GM21515 (cell line): ENCODE data around the gene MDH2.
"Not testable (repeated sequence)": the region's sequence is repeated elsewhere in the genome, so short reads cannot be mapped to it uniquely, and the experiment has no call there.

Experiments used
- ATAC-seq: cut with Tn5 transposase; IDR thresholded peaks from one replicate; pipeline ENCODE4 v1.9.1; 2021; ENCODE audit not compliant: unreplicated experiment

MDH2 gene, protein sequence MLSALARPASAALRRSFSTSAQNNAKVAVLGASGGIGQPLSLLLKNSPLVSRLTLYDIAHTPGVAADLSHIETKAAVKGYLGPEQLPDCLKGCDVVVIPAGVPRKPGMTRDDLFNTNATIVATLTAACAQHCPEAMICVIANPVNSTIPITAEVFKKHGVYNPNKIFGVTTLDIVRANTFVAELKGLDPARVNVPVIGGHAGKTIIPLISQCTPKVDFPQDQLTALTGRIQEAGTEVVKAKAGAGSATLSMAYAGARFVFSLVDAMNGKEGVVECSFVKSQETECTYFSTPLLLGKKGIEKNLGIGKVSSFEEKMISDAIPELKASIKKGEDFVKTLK

GRCh38 chr7:76047811-76048667 lies at the start of gene MDH2, which contains the start of gene STYXL1:
TSS of gene MDH2 (plus strand) at chr7:76048106. CDS start at chr7:76048161, 55 bp downstream.
TSS of gene STYXL1 (minus strand) at chr7:76048000. CDS start at chr7:76030523, 17,477 bp downstream.
- ATAC-seq, result peak; percentile 94

- ATAC-seq, result no peak
These were observed 47.3 kb upstream of the MDH2 start for GRCh38 chr7:76000566-76000965.

DNA sequence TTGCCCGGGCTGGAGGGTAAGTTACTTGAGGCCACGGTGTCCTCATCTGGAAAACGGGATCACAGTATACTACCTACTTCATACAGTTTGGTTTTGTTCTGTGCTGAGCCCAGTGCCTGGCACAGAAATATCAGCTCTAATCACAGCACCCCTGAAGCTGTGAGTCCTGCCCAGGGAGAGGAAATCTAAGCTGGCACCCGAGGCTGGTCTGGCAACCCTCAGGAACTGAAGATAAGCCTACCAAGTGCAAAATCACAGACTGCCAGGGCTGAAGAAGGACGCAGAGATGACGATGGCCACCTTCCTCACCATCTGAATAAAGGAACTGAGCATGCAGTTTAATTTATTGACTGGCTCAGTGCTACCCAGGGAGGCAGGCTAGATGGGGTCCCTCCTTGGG lies 45.8 kb upstream of the MDH2 start:
- ATAC-seq, result no peak

DNA sequence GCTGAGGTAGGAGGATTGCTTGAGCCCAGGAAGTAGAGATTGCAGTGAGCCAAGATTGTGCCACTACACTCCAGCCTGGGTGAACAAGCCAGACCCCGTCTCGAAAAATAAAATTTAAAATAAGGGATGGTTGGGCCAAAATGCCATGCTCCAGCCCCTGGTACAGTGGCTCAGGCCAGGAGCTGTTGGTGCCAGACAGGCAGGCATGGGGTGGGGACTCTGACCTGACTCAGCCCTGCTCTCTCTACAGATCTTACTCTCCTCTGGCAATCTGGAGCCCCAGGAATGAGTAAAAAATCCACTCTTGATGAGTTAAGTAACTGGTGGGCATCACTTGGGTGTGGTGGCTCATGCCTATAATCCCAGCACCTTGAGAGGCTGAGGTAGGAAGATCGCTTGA lies 45.1 kb upstream of the MDH2 start:
- no peak for ATAC-seq

- ATAC-seq, result no peak
These were observed 44.6 kb upstream of the MDH2 start for GRCh38 chr7:76003351-76003750.

DNA sequence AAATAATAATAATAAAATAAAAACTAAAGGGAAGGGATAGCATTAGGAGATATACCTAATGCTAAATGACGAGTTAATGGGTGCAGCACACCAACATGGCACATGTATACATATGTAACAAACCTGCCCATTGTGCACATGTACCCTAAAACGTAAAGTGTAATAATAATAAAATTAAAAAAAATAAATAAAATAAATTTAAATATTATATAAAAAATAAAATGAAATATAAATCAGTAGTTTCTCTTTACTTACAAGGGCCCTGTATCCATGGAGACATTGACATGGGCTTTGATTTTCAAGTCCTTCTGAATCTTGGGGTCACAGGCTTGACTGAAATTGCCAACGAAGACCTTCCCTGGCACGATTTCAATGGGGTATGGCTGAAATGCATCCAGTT lies 42.9 kb upstream of the MDH2 start:
- not testable (repeated sequence) for ATAC-seq

GRCh38 chr7:76008156-76008687 lies 39.7 kb upstream of the MDH2 start:
- no peak for ATAC-seq

GRCh38 chr7:76009672-76010600 lies 38.0 kb upstream of the MDH2 start:
- ATAC-seq, result no peak

DNA sequence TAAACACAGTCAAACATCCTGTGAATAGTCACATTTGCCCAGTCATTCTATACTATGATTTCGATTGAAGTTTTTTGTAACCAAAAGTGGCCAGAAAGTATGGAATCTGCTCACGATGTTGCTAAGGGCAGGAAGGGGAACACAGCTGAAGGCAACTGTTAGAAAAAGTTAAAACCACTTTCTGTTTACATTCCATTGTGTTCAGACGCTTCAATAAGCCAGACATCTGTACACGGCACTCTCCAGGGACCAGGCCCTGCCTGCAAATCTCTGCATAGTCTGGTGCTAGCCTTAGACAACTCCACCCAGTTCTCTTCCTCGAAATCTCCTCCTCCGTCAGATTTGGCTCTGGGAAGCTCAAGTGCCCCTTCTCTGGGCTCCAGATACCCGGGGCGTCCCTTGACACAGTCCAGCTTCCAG lies 36.5 kb upstream of the MDH2 start:
- no peak for ATAC-seq

GRCh38 chr7:76016191-76016947 lies 31.5 kb upstream of the MDH2 start:
- ATAC-seq, result no peak

DNA sequence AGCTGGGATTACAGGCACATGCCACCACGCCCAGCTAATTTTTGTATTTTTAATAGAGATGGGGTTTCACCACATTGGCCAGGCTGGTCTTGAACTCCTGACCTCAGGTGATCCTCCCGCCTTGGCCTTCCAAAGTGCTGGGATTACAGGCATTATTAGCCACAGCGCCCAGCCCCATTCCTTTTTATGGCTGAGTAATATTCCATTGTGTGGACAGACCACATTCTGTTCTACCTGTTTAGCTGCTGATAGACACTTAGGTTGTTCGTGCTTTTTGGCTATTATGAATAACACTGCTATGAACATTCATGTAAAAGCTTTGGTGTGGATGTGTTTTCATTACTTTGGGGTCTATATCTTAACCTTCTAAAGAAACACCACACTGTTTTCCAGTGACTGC lies 29.4 kb upstream of the MDH2 start:
- not testable (repeated sequence) for ATAC-seq

DNA sequence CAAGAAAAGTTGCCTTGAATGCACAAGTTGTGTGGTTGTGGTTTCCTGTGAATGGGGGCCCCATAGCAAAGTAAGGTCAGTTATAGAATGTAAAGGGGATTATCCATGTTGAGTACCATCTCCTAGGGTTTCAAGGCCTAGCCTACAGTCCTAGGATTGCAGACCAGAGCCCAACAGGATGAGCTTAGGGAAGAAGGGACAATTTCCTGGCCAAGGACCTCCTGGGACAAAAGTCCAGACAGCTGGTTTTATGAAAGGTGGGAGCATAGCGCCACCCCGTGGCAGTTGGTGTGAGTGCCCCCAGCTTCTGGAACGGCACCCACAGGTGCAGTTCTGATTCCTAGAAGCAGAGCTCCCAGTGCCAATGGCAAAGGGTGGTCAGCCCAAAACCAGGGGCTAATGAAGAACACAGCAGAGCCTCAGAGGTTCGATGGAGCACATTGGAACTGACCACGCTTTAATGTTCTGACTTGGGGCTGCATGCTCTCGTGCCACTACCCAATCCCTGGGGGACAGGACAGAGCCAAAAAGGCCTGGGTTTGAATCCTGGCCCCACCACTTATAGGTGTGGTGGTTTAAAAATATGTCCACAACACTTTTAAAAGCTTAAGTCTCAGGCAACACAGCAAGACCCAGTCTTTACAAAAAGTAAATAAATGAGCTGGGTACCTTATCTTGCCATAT lies 27.7 kb upstream of the MDH2 start:
- ATAC-seq, result no peak

DNA sequence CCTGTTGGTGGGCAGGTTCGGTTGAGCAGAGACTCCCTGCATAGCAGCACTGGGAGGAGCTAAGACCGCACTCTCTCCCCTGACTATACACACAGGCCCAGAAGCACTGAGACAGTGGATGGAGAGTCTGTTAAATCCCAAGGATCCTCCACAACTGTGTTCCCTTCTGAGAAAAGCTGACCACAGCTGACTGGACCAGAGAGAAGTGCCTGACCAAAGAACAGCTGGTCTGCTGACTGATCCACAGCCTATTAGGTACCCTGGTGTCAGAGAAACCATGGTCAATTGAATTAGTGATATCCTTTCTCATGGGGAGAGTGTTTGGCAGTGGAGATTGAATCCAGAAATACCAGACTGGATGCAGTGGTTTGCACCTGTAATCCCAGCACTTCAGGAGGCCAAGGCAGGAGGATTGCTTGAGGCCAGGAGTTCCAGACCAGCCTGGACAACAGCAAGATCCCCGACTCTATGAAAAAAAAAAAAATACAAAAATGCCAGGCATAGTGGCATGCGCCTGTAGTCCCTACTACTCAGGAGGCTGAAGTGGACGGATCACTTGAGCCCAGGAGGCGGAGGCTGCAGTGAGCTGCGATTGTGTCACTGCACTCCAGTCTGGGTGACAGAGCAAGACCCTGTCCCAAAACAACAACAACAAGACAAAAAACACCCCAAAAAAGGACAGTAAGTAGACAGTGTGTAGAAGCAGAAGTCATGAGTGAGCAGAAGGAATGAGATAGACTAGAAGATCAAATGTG lies 25.7 kb upstream of the MDH2 start:
- ATAC-seq, result no peak

- ATAC-seq, result no peak
These were observed 24.9 kb upstream of the MDH2 start for GRCh38 chr7:76023002-76023401.

DNA sequence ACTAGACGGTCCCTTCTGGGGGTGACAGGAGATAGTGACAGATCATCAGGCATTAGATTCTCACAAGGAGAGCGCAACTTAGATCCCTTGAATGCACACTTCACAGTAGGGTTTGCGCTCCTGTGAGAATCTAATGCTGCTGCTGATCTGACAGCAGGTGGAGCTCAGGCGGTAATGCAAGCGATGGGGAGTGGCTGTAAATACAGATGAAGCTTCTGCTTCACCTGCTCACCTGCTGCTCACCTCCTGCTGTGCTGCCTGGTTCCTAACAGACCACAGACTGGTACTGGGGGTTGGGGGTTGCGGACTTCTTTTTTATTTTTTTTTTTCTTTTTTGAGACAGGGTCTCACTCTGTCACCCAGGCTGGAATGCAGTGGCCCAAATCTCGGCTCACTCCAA lies 18.2 kb upstream of the MDH2 start:
- ATAC-seq, result not testable (repeated sequence)

GRCh38 chr7:76031964-76032363 lies 15.9 kb upstream of the MDH2 start:
- no peak for ATAC-seq

- ATAC-seq, result no peak
These were observed 10.6 kb upstream of the MDH2 start for GRCh38 chr7:76037310-76037709.

GRCh38 chr7:76040126-76040525 lies 7.8 kb upstream of the MDH2 start:
- ATAC-seq, result no peak

- no peak for ATAC-seq
These were observed 3.5 kb upstream of the MDH2 start for GRCh38 chr7:76044375-76044865.
